Measurements from ENCODE around the gene CAD.

- TF ChIP-seq CTCF (conservative IDR thresholded peaks at IDR 0.05; ENCODE audit: low read length) (no peak), EZH2phosphoT487 (IDR thresholded peaks at IDR 0.05; ENCODE audit: borderline replicate concordance) (no peak)
These were observed 23.2 kb downstream of the CAD start for GRCh38 chr2:27240406-27240805.
